ENCODE data around the gene RMND1.
"Not testable (repeated sequence)": the region's sequence is repeated elsewhere in the genome, so short reads cannot be mapped to it uniquely, and the experiment has no call there.

RMND1 gene

DNA sequence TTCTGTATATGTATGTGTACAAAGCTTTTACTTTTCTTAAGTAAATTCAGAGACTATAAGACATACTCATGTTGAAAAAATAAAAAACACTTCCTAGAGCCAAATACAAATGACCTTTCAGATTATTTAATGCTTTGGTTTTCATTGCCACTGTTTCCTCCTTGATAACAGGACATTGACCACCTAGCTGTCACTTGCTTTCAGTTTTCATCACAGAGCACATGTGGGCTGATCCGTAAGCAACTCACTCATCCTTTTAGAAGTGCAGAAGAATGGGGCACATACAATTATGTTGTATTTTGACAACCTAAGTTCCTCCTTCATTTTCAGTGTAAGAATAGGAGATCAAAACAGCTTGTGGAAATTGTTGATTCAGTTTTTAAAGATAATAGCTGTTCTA is 66.7 kb downstream of the RMND1 start:
- peaks cover 8% of the 10 kb centered on the region for H3F3A ChIP-seq (ENCODE audit: low read depth)
- H3K27me3 ChIP-seq (ENCODE audit: insufficient read depth, low read length, poor library complexity, severe bottlenecking): no peaks in the 10 kb centered on the region
- peaks cover 9% of the 10 kb centered on the region for H4K20me1 ChIP-seq (ENCODE audit: insufficient read depth, low read length, poor library complexity, severe bottlenecking)
- peaks cover 70% of the 10 kb centered on the region for H3K79me2 ChIP-seq (ENCODE audit: insufficient read depth, low read length)
- no peak overlapping the region for H3K4me3 ChIP-seq (ENCODE audit: low read length, poor library complexity, severe bottlenecking)
- TF ChIP-seq, protein P1, sequence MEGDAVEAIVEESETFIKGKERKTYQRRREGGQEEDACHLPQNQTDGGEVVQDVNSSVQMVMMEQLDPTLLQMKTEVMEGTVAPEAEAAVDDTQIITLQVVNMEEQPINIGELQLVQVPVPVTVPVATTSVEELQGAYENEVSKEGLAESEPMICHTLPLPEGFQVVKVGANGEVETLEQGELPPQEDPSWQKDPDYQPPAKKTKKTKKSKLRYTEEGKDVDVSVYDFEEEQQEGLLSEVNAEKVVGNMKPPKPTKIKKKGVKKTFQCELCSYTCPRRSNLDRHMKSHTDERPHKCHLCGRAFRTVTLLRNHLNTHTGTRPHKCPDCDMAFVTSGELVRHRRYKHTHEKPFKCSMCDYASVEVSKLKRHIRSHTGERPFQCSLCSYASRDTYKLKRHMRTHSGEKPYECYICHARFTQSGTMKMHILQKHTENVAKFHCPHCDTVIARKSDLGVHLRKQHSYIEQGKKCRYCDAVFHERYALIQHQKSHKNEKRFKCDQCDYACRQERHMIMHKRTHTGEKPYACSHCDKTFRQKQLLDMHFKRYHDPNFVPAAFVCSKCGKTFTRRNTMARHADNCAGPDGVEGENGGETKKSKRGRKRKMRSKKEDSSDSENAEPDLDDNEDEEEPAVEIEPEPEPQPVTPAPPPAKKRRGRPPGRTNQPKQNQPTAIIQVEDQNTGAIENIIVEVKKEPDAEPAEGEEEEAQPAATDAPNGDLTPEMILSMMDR (conservative IDR thresholded peaks at IDR 0.05; ENCODE audit: low read length): no peak
- TF ChIP-seq EZH2phosphoT487 (IDR thresholded peaks at IDR 0.05; ENCODE audit: borderline replicate concordance): no peak
- peaks cover 24% of the 10 kb centered on the region for H3K4me1 ChIP-seq (ENCODE audit: insufficient read depth, low read length, poor library complexity, severe bottlenecking)
- H2AFZ ChIP-seq (ENCODE audit: low read length): no peak overlapping the region
- no peak overlapping the region for H3K9ac ChIP-seq (ENCODE audit: low read depth, low read length, poor library complexity, severe bottlenecking)
- H3K9me3 ChIP-seq (ENCODE audit: insufficient read depth, low read depth, low read length): no peaks in the 10 kb centered on the region
- H3K4me2 ChIP-seq (ENCODE audit: low read depth, low read length, poor library complexity, severe bottlenecking): peak overlapping the region; percentile 39
- H3K36me3 ChIP-seq (ENCODE audit: insufficient read depth, low read length): no peaks in the 10 kb centered on the region
- H3K9me2 ChIP-seq (replicated peaks; ENCODE audit: low read depth, low read length): no peaks in the 10 kb centered on the region

DNA sequence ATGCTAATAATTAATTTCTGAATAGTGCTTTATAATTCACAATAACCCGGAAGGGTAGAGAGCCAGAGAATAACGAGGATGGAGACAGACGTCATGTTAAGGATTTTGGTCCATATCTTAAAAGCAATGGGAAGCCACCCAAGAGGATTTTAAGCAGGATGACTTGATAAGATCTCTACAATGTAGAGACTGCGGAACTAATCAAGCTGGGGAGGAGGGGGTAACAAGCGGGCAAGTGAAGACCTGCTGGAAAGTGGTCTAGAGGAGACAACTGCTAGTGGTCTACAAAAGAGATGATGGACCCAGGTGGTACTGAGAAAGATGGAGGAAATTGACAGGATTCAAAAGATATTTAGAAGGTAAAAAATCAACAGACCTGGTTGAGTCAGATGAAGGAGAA is 67.8 kb downstream of the RMND1 start:
- Histone ChIP-seq H3F3A (ENCODE audit: low read depth) (no peaks in the 10 kb centered on the region), H3K36me3 (ENCODE audit: insufficient read depth, low read length) (no peaks in the 10 kb centered on the region), H3K4me1 (ENCODE audit: insufficient read depth, low read length, poor library complexity, severe bottlenecking) (peaks cover 28% of the 10 kb centered on the region), H4K20me1 (ENCODE audit: insufficient read depth, low read length, poor library complexity, severe bottlenecking) (peaks cover 11% of the 10 kb centered on the region), H3K4me3 (ENCODE audit: low read length, poor library complexity, severe bottlenecking) (no peak overlapping the region), H3K79me2 (ENCODE audit: insufficient read depth, low read length) (peaks cover 76% of the 10 kb centered on the region), H3K27me3 (ENCODE audit: insufficient read depth, low read length, poor library complexity, severe bottlenecking) (no peaks in the 10 kb centered on the region), H2AFZ (ENCODE audit: low read length) (no peak overlapping the region), H3K9me3 (ENCODE audit: insufficient read depth, low read depth, low read length) (no peaks in the 10 kb centered on the region), H3K9me2 (replicated peaks; ENCODE audit: low read depth, low read length) (no peaks in the 10 kb centered on the region), H3K9ac (ENCODE audit: low read depth, low read length, poor library complexity, severe bottlenecking) (no peak overlapping the region), H3K4me2 (ENCODE audit: low read depth, low read length, poor library complexity, severe bottlenecking) (no peak overlapping the region)
- TF ChIP-seq, protein P1 (conservative IDR thresholded peaks at IDR 0.05; ENCODE audit: low read length): no peak
- TF ChIP-seq EZH2phosphoT487 (IDR thresholded peaks at IDR 0.05; ENCODE audit: borderline replicate concordance): no peak

DNA sequence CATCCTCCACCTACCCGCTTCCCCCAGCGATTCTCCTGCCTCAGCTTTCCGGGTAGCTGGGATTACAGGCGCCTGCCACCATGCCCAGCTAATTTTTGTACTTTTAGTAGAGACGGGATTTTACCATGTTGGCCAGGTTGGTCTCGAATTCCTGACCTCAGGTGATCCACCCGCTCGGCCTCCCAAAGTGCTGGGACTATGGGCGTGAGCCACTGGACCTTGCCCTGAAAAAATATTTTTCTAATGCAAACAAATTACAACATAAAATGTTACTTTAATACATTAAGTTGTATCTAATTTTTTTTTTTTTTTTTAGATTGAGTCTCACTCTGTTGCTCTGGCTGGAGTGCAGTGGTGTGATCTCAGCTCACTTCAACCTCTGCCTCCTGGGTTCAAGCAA is 69.3 kb downstream of the RMND1 start:
- H3K36me3 ChIP-seq (ENCODE audit: insufficient read depth, low read length); H3K9me2 ChIP-seq (replicated peaks; ENCODE audit: low read depth, low read length); H3K9ac ChIP-seq (ENCODE audit: low read depth, low read length, poor library complexity, severe bottlenecking); H3F3A ChIP-seq (ENCODE audit: low read depth); H2AFZ ChIP-seq (ENCODE audit: low read length); H3K9me3 ChIP-seq (ENCODE audit: insufficient read depth, low read depth, low read length); H3K4me2 ChIP-seq (ENCODE audit: low read depth, low read length, poor library complexity, severe bottlenecking); H3K4me3 ChIP-seq (ENCODE audit: low read length, poor library complexity, severe bottlenecking); H3K27me3 ChIP-seq (ENCODE audit: insufficient read depth, low read length, poor library complexity, severe bottlenecking): not testable (repeated sequence)
- peaks cover 62% of the 10 kb centered on the region for H3K79me2 ChIP-seq (ENCODE audit: insufficient read depth, low read length)
- peaks cover 24% of the 10 kb centered on the region for H4K20me1 ChIP-seq (ENCODE audit: insufficient read depth, low read length, poor library complexity, severe bottlenecking)
- H3K4me1 ChIP-seq (ENCODE audit: insufficient read depth, low read length, poor library complexity, severe bottlenecking): peaks cover 18% of the 10 kb centered on the region

DNA sequence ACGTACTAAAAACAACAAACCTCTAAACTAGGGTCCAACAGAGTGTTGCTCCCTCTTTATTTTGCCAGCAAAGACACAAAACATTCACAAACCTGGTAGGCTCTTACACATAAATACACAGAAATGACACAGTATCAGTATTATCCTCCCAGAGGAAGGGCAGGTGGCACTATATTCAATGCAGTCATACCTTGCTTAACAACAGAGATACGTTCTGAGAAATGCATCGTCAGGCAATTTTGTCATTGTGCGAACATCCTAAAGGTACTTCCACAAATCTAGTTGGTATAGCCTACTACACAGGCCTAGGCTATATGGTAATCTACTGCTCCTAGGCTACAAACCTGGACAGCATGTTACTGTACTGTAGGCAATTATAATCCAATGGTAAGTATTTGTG is 70.2 kb downstream of the RMND1 start:
- H4K20me1 ChIP-seq (ENCODE audit: insufficient read depth, low read length, poor library complexity, severe bottlenecking): peaks cover 26% of the 10 kb centered on the region

More for the DNA sequence above, 70.2 kb downstream of the RMND1 start:
- Histone ChIP-seq H3K9me3 (ENCODE audit: insufficient read depth, low read depth, low read length) (no peaks in the 10 kb centered on the region), H3K27me3 (ENCODE audit: insufficient read depth, low read length, poor library complexity, severe bottlenecking) (no peaks in the 10 kb centered on the region), H3F3A (ENCODE audit: low read depth) (no peaks in the 10 kb centered on the region), H3K9ac (ENCODE audit: low read depth, low read length, poor library complexity, severe bottlenecking) (no peak overlapping the region), H3K4me2 (ENCODE audit: low read depth, low read length, poor library complexity, severe bottlenecking) (no peak overlapping the region), H3K4me3 (ENCODE audit: low read length, poor library complexity, severe bottlenecking) (no peak overlapping the region), H3K9me2 (replicated peaks; ENCODE audit: low read depth, low read length) (no peaks in the 10 kb centered on the region), H2AFZ (ENCODE audit: low read length) (no peak overlapping the region), H3K36me3 (ENCODE audit: insufficient read depth, low read length) (no peaks in the 10 kb centered on the region), H3K79me2 (ENCODE audit: insufficient read depth, low read length) (peaks cover 55% of the 10 kb centered on the region), H3K4me1 (ENCODE audit: insufficient read depth, low read length, poor library complexity, severe bottlenecking) (peaks cover 19% of the 10 kb centered on the region)
- TF ChIP-seq EZH2phosphoT487 (IDR thresholded peaks at IDR 0.05; ENCODE audit: borderline replicate concordance): no peak
- TF ChIP-seq, protein P1 (conservative IDR thresholded peaks at IDR 0.05; ENCODE audit: low read length): no peak

Measured in Loucy (cell line).